GM23338 (cell line): ENCODE results near the gene KIRREL3. TPM values are rescaled to one million over a fixed set of nuclear protein-coding genes. Genes with fewer than 3 reads are reported as not detected.

Experiments
- ATAC-seq: fragments of 200-7000 bp; cut with Tn5 transposase; 3 replicates; pipeline ENCODE4 v1.9.1; 2020
- DNase-seq: peaks from one replicate; pipeline ENCODE4 v3.0.0-alpha.2; 2015; ENCODE audit warnings: low spot score
- H2AFZ ChIP-seq: fragments of 200-600 bp; sonication (generic); 2 replicates; pipeline ENCODE4 v1.8.0; 2016; ENCODE audit warnings: antibody characterized with exemption, mild to moderate bottlenecking, moderate library complexity
- H3F3A ChIP-seq: fragments of 200-600 bp; sonication (generic); replicated peaks from 2 replicates; pipeline ENCODE4 v1.8.0; 2017; ENCODE audit warnings: antibody characterized with exemption, mixed run types, low read depth
- H3K27ac ChIP-seq: fragments of 200-600 bp; sonication (generic); 2 replicates; pipeline ENCODE4 v1.6.1; 2016; ENCODE audit warnings: low read depth
- H3K27me3 ChIP-seq: fragments of 200-600 bp; sonication (generic); 2 replicates; pipeline ENCODE4 v1.8.0; 2016; ENCODE audit warnings: mild to moderate bottlenecking, mixed run types, moderate library complexity; ENCODE audit not compliant: insufficient read depth
- H3K36me3 ChIP-seq: fragments of 200-600 bp; sonication (generic); 2 replicates; pipeline ENCODE4 v1.8.0; 2016; ENCODE audit warnings: mild to moderate bottlenecking; ENCODE audit not compliant: insufficient read depth
- H3K4me1 ChIP-seq: fragments of 200-600 bp; sonication (generic); 2 replicates; pipeline ENCODE4 v1.8.0; 2016; ENCODE audit warnings: mild to moderate bottlenecking, moderate library complexity; ENCODE audit not compliant: insufficient read depth
- H3K4me2 ChIP-seq: fragments of 200-600 bp; sonication (generic); 2 replicates; pipeline ENCODE4 v1.7.1; 2017; ENCODE audit warnings: mixed run types
- H3K4me3 ChIP-seq: fragments of 200-600 bp; sonication (generic); 2 replicates; pipeline ENCODE4 v1.6.1; 2016; ENCODE audit warnings: mixed run types
- H3K79me2 ChIP-seq: fragments of 200-600 bp; sonication (generic); replicated peaks from 2 replicates; pipeline ENCODE4 v1.8.0; 2017; ENCODE audit warnings: mild to moderate bottlenecking; ENCODE audit not compliant: insufficient read depth
- H3K9me2 ChIP-seq: fragments of 200-600 bp; sonication (generic); 2 replicates; pipeline ENCODE4 v1.8.0; 2017; ENCODE audit not compliant: insufficient read depth
- H4K20me1 ChIP-seq: fragments of 200-600 bp; sonication (generic); replicated peaks from 2 replicates; pipeline ENCODE4 v1.8.0; 2017; ENCODE audit warnings: mild to moderate bottlenecking; ENCODE audit not compliant: insufficient read depth
- H3K27ac Mint-ChIP-seq: 2 replicates; pipeline ENCODE4 v1.8.0; 2020; ENCODE audit warnings: inconsistent platforms, mild to moderate bottlenecking, moderate library complexity, mixed read lengths
- H3K27me3 Mint-ChIP-seq: 3 replicates; pipeline ENCODE4 v1.8.0; 2022; ENCODE audit warnings: low read depth, mild to moderate bottlenecking, moderate library complexity, mixed read lengths, inconsistent platforms; ENCODE audit not compliant: insufficient read depth, poor library complexity
- H3K36me3 Mint-ChIP-seq: 3 replicates; pipeline ENCODE4 v1.8.0; 2021; ENCODE audit warnings: low read depth, mild to moderate bottlenecking, inconsistent platforms, moderate library complexity, mixed read lengths
- H3K4me1 Mint-ChIP-seq: 3 replicates; pipeline ENCODE4 v1.8.0; 2020; ENCODE audit warnings: mild to moderate bottlenecking, inconsistent platforms, mixed read lengths
- H3K4me3 Mint-ChIP-seq: 3 replicates; pipeline ENCODE4 v1.8.0; 2021; ENCODE audit warnings: moderate library complexity, mild to moderate bottlenecking, inconsistent platforms, mixed read lengths
- H3K9me3 Mint-ChIP-seq: 3 replicates; pipeline ENCODE4 v1.8.0; 2020; ENCODE audit warnings: moderate library complexity, mild to moderate bottlenecking, inconsistent platforms, mixed read lengths
- CREB1 ChIP-seq: fragments of 250-450 bp; sonication (Bioruptor Pico); IDR thresholded peaks from 2 replicates; pipeline ENCODE4 v1.5.0; 2020; ENCODE audit warnings: low read depth, mild to moderate bottlenecking, moderate library complexity
- CTCF ChIP-seq, 2 experiments: fragments of 200-600 bp in 1 of 2; sonication (generic) in 1 of 2; conservative IDR thresholded peaks; 2 replicates each; pipeline versions ENCODE4 v1.5.1 to v1.6.1; 2016 to 2017; ENCODE audit warnings: antibody characterized with exemption in 2 of 2, low read depth in 2 of 2, mild to moderate bottlenecking in 2 of 2, moderate library complexity in 1 of 2
- EZH2phosphoT487 ChIP-seq: fragments of 200-600 bp; sonication (generic); IDR thresholded peaks from one replicate; pipeline ENCODE4 v1.8.1; 2018; ENCODE audit warnings: antibody characterized with exemption; ENCODE audit not compliant: unreplicated experiment
- JUNB ChIP-seq: IDR thresholded peaks from one replicate; pipeline ENCODE4 v1.6.1; 2016; ENCODE audit warnings: antibody characterized with exemption; ENCODE audit not compliant: unreplicated experiment
- NANOG ChIP-seq: IDR thresholded peaks from 2 replicates; pipeline ENCODE4 v1.6.1; 2016; ENCODE audit warnings: antibody characterized with exemption, borderline replicate concordance
- POLR2AphosphoS5 ChIP-seq: IDR thresholded peaks from 2 replicates; pipeline ENCODE4 v1.6.1; 2016; ENCODE audit warnings: antibody characterized with exemption, low read depth
- ZNF331 ChIP-seq: fragments of 250-450 bp; sonication (Bioruptor Pico); IDR thresholded peaks from 2 replicates; pipeline ENCODE4 v1.5.0; 2020; ENCODE audit warnings: low read depth, mild to moderate bottlenecking, moderate library complexity
- polyA plus RNA-seq: library from polyadenylated mRNA; unstranded; fragments of >200 nt; fragmentation: Nextera tagmentation; extraction: Ambion mirVana; gene quantifications from 2 replicates; pipeline ENCODE4 v1.2.1, GENCODE V29; 2016
- total RNA-seq: library from RNA; depleted of rRNA; stranded (reverse); fragments of >200 nt; shearing (Covaris generic); gene quantifications from 2 replicates; pipeline ENCODE4 v1.2.3, GENCODE V29; 2014
- TF ChIP-seq, protein P1 (sequence below): fragments of 250-450 bp; sonication (Bioruptor Pico); IDR thresholded peaks from 2 replicates; pipeline ENCODE4 v1.5.0; 2020; ENCODE audit warnings: mild to moderate bottlenecking, moderate library complexity
- TF ChIP-seq, protein P2 (sequence below): IDR thresholded peaks from 2 replicates; pipeline ENCODE4 v1.6.1; 2016; ENCODE audit warnings: antibody characterized with exemption

The KIRREL3 gene
- total and polyA plus RNA-seq, 2 experiments from 2014 or later, result 0.13 to 1.5 TPM

GRCh38 chr11:126963115-126963514, 37.5 kb downstream of the KIRREL3 start (continued):
- TF ChIP-seq, protein P1, sequence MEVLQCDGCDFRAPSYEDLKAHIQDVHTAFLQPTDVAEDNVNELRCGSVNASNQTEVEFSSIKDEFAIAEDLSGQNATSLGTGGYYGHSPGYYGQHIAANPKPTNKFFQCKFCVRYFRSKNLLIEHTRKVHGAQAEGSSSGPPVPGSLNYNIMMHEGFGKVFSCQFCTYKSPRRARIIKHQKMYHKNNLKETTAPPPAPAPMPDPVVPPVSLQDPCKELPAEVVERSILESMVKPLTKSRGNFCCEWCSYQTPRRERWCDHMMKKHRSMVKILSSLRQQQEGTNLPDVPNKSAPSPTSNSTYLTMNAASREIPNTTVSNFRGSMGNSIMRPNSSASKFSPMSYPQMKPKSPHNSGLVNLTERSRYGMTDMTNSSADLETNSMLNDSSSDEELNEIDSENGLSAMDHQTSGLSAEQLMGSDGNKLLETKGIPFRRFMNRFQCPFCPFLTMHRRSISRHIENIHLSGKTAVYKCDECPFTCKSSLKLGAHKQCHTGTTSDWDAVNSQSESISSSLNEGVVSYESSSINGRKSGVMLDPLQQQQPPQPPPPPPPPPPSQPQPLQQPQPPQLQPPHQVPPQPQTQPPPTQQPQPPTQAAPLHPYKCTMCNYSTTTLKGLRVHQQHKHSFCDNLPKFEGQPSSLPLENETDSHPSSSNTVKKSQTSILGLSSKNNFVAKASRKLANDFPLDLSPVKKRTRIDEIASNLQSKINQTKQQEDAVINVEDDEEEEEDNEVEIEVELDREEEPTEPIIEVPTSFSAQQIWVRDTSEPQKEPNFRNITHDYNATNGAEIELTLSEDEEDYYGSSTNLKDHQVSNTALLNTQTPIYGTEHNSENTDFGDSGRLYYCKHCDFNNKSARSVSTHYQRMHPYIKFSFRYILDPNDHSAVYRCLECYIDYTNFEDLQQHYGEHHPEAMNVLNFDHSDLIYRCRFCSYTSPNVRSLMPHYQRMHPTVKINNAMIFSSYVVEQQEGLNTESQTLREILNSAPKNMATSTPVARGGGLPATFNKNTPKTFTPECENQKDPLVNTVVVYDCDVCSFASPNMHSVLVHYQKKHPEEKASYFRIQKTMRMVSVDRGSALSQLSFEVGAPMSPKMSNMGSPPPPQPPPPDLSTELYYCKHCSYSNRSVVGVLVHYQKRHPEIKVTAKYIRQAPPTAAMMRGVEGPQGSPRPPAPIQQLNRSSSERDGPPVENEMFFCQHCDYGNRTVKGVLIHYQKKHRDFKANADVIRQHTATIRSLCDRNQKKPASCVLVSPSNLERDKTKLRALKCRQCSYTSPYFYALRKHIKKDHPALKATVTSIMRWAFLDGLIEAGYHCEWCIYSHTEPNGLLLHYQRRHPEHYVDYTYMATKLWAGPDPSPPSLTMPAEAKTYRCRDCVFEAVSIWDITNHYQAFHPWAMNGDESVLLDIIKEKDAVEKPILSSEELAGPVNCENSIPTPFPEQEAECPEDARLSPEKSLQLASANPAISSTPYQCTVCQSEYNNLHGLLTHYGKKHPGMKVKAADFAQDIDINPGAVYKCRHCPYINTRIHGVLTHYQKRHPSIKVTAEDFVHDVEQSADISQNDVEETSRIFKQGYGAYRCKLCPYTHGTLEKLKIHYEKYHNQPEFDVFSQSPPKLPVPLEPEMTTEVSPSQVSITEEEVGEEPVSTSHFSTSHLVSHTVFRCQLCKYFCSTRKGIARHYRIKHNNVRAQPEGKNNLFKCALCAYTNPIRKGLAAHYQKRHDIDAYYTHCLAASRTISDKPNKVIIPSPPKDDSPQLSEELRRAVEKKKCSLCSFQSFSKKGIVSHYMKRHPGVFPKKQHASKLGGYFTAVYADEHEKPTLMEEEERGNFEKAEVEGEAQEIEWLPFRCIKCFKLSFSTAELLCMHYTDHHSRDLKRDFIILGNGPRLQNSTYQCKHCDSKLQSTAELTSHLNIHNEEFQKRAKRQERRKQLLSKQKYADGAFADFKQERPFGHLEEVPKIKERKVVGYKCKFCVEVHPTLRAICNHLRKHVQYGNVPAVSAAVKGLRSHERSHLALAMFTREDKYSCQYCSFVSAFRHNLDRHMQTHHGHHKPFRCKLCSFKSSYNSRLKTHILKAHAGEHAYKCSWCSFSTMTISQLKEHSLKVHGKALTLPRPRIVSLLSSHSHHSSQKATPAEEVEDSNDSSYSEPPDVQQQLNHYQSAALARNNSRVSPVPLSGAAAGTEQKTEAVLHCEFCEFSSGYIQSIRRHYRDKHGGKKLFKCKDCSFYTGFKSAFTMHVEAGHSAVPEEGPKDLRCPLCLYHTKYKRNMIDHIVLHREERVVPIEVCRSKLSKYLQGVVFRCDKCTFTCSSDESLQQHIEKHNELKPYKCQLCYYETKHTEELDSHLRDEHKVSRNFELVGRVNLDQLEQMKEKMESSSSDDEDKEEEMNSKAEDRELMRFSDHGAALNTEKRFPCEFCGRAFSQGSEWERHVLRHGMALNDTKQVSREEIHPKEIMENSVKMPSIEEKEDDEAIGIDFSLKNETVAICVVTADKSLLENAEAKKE (CRISPR knock-in tag), result no peak
- TF ChIP-seq JUNB, result no peak

DNA sequence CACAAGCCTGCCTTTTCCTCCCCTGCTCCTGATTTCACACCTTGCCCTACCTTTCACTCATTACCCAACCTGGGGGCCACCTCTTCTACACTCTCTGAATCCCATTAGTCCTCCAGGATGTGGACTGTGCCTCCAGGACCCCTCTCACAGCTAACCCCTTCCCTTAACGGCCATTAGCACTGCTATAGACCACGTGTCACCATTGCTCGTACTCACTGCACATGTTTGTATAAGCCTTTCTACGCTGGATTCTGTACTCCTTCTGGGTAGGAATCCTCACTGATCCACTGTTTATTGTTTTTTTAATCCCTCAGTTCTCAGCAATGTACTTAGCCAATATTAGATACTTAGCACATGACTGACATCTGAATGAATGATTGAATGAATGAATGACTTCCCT, 40.9 kb downstream of the KIRREL3 start:
- no peaks in the 10 kb centered on the region for H3K4me1 ChIP-seq
- Mint-ChIP-seq H3K4me1 (no peaks in the 10 kb centered on the region), H3K27ac (no peak overlapping the region), H3K9me3 (no peaks in the 10 kb centered on the region), H3K36me3 (no peaks in the 10 kb centered on the region), H3K27me3 (no peaks in the 10 kb centered on the region), H3K4me3 (no peak overlapping the region)
- ATAC-seq (no peak), DNase-seq (no peak)
- no peaks in the 10 kb centered on the region for H3K36me3 ChIP-seq
- no peak overlapping the region for H3K4me3 ChIP-seq
- TF ChIP-seq, protein P2, sequence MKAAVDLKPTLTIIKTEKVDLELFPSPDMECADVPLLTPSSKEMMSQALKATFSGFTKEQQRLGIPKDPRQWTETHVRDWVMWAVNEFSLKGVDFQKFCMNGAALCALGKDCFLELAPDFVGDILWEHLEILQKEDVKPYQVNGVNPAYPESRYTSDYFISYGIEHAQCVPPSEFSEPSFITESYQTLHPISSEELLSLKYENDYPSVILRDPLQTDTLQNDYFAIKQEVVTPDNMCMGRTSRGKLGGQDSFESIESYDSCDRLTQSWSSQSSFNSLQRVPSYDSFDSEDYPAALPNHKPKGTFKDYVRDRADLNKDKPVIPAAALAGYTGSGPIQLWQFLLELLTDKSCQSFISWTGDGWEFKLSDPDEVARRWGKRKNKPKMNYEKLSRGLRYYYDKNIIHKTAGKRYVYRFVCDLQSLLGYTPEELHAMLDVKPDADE, result no peak
- TF ChIP-seq NANOG (no peak), EZH2phosphoT487 (no peak), POLR2AphosphoS5 (no peak), ZNF331 (CRISPR knock-in tag) (no peak), CREB1 (CRISPR knock-in tag) (no peak), CTCF (conservative IDR thresholded peaks at IDR 0.05; ENCODE audit: low read depth in 2 of 2) (no peak)
- no peaks in the 10 kb centered on the region for H3K27me3 ChIP-seq
- H3F3A ChIP-seq, result no peaks in the 10 kb centered on the region
- H3K79me2 ChIP-seq, result no peaks in the 10 kb centered on the region
- H3K9me2 ChIP-seq, result peaks cover 5% of the 10 kb centered on the region; the same call in 1 of the 2 replicates
- no peak overlapping the region for H2AFZ ChIP-seq
- no peak overlapping the region for H3K4me2 ChIP-seq
- no peak overlapping the region for H3K27ac ChIP-seq
- no peaks in the 10 kb centered on the region for H4K20me1 ChIP-seq
